GM18498 (cell line): ENCODE measurements around the gene KRTAP10-5.
"Not testable (repeated sequence)": the region's sequence is repeated elsewhere in the genome, so short reads cannot be mapped to it uniquely, and the experiment has no call there.

Experiments
- ATAC-seq: cut with Tn5 transposase; IDR thresholded peaks from one replicate; pipeline ENCODE4 v1.9.1; 2021; ENCODE audit warnings: mild to moderate bottlenecking, moderate library complexity; ENCODE audit not compliant: unreplicated experiment

Gene KRTAP10-5

GRCh38 chr21:44580231-44580821 lies at the start of gene KRTAP10-5:
Gene KRTAP10-5 (minus strand): TSS chr21:44580604. CDS start chr21:44580578, 26 bp downstream.
- ATAC-seq = not testable (repeated sequence)

- ATAC-seq = no peak
These were observed 48.4 kb upstream of the KRTAP10-5 start for GRCh38 chr21:44628707-44629391.

GRCh38 chr21:44627831-44628233 lies 47.4 kb upstream of the KRTAP10-5 start:
- not testable (repeated sequence) for ATAC-seq

- ATAC-seq = not testable (repeated sequence)
These were observed 46.9 kb upstream of the KRTAP10-5 start for GRCh38 chr21:44627181-44627822.

GRCh38 chr21:44626673-44627143 lies 46.3 kb upstream of the KRTAP10-5 start, which contains the start of gene KRTAP10-9:
Gene KRTAP10-9 (plus strand): TSS chr21:44627093. CDS start chr21:44627172, 79 bp downstream.
- ATAC-seq = no peak

- ATAC-seq = no peak
These were observed 45.9 kb upstream of the KRTAP10-5 start for GRCh38 chr21:44626262-44626661.

- no peak for ATAC-seq
These were observed 45.4 kb upstream of the KRTAP10-5 start for GRCh38 chr21:44625756-44626155.

GRCh38 chr21:44623575-44623974 lies 43.2 kb upstream of the KRTAP10-5 start:
- no peak for ATAC-seq

GRCh38 chr21:44619886-44620285 lies 39.5 kb upstream of the KRTAP10-5 start:
- no peak for ATAC-seq

GRCh38 chr21:44618909-44619308 lies 38.5 kb upstream of the KRTAP10-5 start:
- no peak for ATAC-seq

- no peak for ATAC-seq
These were observed 38.1 kb upstream of the KRTAP10-5 start for GRCh38 chr21:44618504-44618903.

- ATAC-seq = no peak
These were observed 36.7 kb upstream of the KRTAP10-5 start for GRCh38 chr21:44617071-44617501.

GRCh38 chr21:44616591-44616926 lies 36.2 kb upstream of the KRTAP10-5 start:
- no peak for ATAC-seq

- ATAC-seq = no peak
These were observed 35.6 kb upstream of the KRTAP10-5 start for GRCh38 chr21:44615911-44616590.

- no peak for ATAC-seq
These were observed 35.1 kb upstream of the KRTAP10-5 start for GRCh38 chr21:44615466-44615865.

- ATAC-seq = no peak
These were observed 34.6 kb upstream of the KRTAP10-5 start for GRCh38 chr21:44614961-44615391.

GRCh38 chr21:44614161-44614631 lies 33.8 kb upstream of the KRTAP10-5 start:
- no peak for ATAC-seq

GRCh38 chr21:44613386-44614155 lies 33.2 kb upstream of the KRTAP10-5 start:
- ATAC-seq = no peak

GRCh38 chr21:44612669-44613229 lies 32.3 kb upstream of the KRTAP10-5 start:
- ATAC-seq = no peak

GRCh38 chr21:44612029-44612486 lies 31.7 kb upstream of the KRTAP10-5 start, which contains the start of gene KRTAP10-8:
Gene KRTAP10-8 (plus strand): TSS chr21:44612079. CDS start chr21:44612101, 22 bp downstream.
- ATAC-seq = no peak
